ENCODE data around the gene EDN1.
"Not testable (repeated sequence)": the region's sequence is repeated elsewhere in the genome, so short reads cannot be mapped to it uniquely, and the experiment has no call there.

The EDN1 gene

DNA sequence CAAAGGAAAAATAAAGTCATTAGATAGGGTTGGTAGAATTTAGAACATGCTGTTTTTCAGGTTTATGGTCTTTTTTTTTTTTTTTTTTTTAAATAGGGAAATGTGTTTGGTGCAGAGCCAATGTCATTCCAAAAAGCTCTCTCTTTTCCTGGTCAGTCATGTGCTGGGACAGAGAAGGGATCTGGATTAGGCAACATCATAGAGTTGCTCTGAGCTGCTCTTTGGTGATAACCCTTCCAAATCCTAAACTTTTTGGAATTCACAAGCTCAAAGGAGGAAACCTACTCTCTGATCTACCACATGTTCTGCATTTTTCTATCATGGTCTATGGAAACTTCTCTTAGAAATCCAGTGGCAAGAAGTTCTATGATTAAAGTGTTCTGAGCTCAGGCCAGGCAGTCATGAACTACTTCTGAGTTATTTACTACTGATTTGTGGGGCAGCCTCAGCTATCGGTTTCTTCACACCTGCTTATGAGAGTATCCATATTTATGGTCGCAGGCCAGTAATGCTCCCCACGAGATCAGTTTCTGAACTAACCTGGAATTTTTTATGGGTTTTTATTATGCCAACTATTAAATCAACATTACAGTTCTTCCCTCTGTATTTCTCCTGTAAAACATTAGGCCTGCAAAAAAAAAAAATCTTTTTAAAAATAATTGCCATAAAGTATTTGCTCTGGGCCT lies 4.8 kb downstream of the EDN1 start:
- DNase-seq (ENCODE audit: low read depth), result no peak

DNA sequence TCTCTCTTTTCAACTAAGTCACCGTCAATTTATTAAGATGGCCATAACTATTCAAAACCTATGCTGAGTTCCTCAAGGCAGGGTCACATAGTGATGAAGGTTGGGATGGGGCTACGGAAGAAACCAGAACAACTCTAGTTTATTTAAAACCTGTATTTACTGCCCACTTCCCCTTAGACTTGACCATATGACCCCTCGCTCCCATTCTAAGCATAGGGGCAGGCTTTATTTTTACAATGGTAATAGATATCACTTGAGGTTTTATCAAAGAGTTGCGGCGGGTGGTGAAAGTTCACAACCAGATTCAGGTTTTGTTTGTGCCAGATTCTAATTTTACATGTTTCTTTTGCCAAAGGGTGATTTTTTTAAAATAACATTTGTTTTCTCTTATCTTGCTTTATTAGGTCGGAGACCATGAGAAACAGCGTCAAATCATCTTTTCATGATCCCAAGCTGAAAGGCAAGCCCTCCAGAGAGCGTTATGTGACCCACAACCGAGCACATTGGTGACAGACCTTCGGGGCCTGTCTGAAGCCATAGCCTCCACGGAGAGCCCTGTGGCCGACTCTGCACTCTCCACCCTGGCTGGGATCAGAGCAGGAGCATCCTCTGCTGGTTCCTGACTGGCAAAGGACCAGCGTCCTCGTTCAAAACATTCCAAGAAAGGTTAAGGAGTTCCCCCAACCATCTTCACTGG lies 5.5 kb downstream of the EDN1 start:
- DNase-seq (ENCODE audit: low read depth), result no peak

DNA sequence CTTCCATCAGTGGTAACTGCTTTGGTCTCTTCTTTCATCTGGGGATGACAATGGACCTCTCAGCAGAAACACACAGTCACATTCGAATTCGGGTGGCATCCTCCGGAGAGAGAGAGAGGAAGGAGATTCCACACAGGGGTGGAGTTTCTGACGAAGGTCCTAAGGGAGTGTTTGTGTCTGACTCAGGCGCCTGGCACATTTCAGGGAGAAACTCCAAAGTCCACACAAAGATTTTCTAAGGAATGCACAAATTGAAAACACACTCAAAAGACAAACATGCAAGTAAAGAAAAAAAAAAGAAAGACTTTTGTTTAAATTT lies 6.1 kb downstream of the EDN1 start:
- DNase-seq (ENCODE audit: low read depth), result no peak

DNA sequence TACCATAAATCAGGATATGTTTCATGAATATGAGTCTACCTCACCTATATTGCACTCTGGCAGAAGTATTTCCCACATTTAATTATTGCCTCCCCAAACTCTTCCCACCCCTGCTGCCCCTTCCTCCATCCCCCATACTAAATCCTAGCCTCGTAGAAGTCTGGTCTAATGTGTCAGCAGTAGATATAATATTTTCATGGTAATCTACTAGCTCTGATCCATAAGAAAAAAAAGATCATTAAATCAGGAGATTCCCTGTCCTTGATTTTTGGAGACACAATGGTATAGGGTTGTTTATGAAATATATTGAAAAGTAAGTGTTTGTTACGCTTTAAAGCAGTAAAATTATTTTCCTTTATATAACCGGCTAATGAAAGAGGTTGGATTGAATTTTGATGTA lies 6.4 kb downstream of the EDN1 start:
- no peak for DNase-seq (ENCODE audit: low read depth)

DNA sequence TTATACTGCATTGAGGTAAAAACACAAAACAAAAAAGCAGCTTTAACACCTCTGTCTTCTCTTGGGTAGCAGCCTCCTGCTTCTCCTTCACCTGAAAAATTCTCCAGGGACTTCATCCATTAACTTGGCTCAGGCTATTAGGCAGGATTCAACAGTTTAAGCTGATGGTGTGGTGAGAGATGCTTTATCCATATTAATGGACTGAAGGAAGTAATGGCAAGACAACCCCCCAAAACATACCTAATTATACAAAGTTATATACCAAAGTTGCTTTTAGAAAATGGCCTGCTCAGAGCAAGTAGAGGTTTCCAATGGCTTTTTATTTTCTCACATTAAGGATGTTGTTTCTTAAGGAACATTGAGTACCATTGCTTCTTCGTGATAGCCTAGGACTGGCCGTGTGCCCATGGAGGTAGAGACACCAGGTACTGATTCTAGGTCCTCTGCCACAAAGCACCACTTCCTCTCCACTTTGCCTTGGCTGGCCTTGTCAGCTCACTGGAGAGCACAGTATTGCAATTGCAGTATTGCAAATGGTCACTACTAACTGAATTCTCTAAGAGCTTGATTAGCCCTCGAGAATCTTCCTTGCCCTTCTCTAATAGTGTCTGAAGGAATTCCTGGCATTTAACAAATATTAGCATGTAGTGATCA lies 7.3 kb downstream of the EDN1 start:
- no peak for DNase-seq (ENCODE audit: low read depth)

DNA sequence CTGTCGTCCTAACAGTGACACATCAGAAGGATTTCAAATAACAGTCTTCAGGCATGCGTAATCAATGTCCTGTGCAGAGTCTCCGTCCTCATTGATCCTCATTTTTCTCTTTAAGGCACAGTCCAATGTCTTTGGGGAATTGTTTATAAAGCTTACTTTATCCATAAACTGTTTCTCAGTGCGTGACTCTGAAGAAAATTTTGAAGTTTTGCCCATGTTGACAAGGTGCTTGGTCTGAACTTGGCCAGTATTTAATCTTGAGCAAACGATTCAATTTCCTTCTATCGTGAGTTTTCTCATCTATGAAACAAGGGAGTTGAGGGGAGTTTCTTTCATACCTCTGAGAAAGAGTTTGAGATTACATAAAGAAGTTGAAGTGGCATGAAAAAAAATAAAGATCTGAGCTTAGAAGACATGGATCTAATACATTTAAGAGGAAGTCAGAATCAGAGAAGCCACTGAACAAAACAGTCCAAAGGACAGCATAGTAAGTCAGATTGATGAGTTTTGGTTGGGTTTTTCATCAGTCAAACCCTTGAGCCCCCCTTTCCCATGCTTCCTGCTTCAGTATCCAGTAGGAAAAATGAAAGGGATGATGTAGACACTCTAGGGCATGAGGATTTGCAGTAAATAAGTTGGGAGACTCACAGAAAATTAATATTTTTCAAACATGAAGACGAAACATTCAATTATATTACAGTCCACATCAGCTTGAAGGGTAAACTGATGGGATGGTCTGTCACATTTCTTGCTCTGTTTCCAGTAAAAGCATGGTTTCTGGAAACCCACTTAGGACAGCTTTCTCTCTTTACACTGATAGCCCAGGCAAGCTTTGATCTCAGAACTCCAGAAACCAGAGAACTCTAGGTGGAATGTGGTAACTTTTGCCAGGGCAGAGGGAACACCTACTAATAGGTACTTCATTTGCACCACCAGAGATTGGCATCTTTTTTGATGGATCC lies 8.1 kb downstream of the EDN1 start:
- no peak for DNase-seq (ENCODE audit: low read depth)

DNA sequence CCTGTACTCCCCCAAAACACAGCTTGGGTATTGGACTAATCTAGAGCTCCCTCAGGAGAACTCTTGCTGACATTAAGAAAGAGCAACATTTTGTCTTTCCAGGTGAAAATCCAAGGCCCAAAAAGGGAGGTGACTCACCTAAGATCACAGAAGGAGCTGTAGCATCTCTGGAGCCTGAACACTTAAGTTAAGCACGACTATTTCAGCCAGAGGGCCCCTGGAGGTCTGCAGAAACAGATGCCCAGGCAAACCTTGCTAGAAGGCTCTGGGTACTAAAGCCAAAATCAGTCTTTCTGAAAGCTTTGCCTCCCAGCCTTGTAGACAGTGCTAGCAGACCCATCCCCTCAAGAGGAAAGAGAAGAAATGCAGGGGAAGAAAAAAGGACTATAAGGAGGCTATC lies 8.8 kb downstream of the EDN1 start:
- no peak for DNase-seq (ENCODE audit: low read depth)

DNA sequence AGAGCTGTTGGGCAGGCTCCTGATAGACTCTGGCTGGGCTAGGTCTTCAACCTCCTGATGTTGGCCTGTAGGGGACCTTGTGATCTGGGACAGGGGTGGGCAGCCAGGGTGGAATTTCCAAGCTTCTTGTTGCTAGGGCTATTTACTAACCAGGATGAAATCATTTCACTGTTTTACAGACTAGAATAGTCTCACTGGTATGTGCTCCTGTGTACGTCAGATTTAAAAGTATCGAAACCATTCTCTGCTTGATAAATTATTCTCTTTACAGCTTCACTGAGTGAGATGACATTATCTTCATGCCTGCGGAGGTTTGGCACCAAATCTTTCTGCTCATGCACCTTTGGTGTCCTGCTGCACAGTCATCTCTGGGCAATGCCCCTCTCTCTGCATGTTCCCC lies 10.9 kb downstream of the EDN1 start:
- DNase-seq (ENCODE audit: low read depth), result no peak

DNA sequence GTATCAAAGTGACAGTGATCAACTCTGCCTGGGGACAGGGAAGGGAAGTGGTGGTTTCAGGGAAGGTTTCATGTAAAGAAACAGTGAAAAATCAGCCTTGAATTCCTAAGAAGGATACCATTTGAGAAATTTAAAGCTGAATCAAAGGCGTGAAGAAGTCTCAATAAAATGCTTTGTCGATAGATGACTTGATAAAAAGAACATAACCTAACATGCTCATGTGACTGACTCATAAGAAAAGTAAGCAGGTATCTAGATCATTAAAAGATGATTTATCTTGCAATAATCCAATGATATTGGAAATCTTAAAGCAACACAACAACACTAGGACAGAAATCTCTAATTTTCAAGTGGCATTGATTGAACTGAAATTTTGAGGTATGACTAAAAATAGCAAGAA lies 14.3 kb downstream of the EDN1 start:
- DNase-seq (ENCODE audit: low read depth), result no peak

DNA sequence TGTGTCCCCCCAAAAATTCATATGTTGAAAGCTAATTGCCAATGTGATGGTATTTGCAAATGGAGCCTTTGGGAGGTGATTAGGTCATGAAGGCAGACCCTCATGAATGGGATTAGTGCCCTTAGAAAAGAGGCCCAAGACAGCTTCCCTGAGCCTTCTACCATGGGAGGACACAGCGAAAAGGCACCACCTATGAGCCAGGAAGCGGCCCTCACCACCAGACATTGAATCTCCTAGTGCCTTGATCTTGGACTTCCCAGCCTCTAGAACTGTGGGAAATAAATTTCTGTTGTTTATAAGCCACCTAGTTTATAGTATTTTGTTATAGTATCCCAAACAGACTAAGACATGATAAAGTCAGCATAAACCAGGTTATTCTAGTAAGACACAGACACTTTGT lies 18.9 kb downstream of the EDN1 start:
- DNase-seq (ENCODE audit: low read depth), result no peak

DNA sequence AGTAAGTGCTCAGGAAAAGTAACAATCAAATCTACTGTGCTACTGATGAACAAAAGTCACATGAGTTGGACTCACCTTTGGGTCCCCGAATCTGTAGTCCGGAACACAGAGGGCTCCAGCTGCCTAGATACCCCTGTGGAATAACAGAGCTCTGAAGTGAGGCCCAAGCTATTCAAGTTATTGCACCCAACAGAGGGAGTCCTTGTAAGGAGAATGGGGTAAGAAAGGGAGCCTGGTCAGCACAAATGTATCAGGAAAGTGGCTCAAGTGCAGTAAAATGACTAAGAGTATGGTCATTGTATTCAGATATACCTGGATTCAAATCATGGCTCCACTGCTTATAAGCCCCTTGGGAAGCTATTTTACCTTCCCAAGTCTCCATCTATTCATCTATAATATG lies 20.9 kb downstream of the EDN1 start:
- no peak for DNase-seq (ENCODE audit: low read depth)

DNA sequence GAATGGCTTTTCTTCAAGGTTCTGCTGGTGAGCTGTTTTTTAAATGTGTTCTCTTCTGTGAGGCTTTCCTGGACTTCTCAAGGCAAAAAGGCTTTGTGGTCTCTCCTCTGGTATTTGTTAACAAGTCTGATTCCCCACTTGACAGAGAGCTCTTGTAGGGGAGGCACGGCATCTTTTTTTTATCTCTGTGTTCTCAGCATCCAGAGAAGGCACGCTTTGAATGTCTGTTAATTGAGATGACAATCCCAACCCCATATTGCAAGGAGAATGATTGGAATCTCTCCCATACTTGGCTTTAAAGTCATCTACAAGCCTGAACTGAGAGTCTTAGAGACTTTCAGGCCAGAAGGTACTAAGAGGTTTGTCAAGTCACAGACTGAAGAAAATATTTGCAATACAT lies 22.6 kb downstream of the EDN1 start:
- DNase-seq (ENCODE audit: low read depth), result no peak

DNA sequence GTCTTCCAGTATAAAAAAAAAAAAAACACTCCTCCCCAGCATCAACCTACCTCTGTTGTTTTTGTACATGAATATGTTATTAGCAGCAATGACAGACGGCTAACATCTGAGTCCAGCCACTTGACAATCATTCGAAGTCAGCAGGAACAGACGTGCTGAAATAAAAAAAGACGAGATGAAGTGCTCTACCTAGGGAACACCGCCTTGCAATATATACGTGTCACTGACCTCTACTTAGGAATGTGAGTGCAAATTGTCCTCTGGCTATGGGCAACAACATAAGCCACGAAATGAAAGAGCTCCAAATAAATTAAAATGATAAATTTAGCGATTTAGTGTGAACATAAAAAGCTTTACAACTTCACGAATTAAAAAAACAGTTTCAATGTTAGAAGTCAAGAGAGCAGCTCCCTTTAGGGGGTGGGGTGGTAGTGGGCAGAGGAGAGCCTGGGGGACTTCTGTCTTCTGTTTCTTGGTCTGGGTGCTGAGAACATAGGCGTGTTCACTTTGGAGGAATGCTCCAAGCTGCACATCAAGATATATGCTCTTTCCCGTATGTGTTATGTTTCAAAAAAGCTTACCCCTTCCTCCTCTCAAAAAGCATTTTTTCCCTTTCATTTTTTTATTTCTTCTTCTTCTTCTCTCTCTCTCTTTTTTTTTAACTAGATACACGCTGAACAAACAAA lies 23.3 kb downstream of the EDN1 start:
- no peak for DNase-seq (ENCODE audit: low read depth)

DNA sequence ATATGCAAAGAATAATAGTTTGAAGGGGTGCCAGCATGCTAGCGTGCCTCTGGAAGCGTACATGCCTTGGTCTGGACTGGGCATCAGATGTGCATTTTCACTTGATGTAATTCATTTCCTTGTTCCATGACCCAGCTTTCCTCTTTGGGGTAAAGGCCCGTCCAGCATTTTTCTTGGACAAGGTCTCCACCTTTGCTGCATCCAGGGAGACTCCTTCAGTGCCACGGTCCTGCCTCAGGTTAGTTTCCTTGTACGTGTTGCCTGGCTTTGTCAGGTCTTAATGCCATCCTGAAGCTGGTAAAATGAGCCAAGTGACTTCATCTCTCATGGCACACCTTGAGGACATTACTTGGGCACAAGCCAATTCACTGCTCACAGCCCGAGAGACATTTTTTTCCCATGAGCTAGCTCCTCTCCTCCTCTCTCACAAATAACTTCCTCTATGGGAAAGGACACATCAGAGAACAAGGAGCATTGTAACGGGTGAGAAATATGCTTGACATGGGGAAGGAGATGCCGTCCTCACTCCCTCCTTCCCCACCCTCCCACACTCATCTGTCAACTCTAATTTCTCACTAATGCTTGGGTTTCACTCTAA lies 23.9 kb downstream of the EDN1 start:
- DNase-seq (ENCODE audit: low read depth), result no peak

DNA sequence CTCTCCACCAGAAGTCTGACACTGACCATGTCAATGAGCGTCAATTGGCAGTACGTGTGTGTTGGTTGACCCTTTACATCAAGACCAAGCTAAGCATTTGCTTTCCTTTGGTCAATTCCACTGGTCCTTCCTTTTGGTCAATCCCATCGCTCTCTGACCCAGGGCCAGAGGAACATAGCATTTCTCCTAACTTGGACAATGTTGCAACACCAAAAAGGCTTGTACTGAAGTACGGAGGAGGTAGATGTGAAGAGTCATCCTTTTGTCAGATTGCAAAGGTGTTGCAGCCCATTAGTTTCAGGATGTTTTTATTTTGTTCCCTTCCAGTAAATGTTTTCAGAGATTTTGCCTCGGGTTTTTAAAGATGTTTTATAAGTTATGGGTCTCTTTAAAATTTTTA lies 24.6 kb downstream of the EDN1 start:
- no peak for DNase-seq (ENCODE audit: low read depth)

DNA sequence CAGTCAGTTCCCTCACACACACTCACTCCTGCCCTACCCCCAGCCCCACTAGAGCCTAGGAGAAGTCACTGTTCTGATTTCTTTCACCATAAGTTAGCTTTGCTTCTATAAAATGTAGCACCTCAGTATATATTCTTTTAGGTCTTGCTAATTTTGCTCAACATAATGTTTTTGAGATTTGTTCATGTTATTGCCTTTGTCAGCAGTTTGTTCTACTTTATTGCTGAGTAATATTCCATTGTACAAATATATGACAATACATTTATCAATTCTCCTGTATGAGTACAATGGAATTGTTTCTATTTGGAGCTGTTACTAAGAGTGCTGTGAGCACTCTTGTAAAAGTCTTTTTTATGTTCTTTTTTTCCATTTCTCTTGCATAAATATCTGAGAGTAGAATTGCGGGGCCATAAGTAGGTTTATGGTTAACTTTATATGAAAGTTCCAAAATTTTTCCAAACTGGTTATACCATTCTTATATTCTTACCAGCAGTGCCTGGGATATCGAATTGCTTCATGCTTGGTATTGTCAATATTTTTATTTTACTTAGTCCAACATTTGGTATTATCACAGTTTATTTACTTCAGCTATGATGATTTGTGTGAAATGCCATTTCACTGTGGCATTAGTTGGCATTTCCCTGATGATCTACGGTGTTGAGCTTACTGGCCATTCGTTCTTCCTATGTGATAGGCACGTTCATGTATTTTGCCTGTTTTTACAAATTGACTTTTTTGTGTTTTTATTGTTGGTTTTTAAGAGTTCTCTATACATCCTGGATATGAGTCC lies 25.3 kb downstream of the EDN1 start:
- no peak for DNase-seq (ENCODE audit: low read depth)

DNA sequence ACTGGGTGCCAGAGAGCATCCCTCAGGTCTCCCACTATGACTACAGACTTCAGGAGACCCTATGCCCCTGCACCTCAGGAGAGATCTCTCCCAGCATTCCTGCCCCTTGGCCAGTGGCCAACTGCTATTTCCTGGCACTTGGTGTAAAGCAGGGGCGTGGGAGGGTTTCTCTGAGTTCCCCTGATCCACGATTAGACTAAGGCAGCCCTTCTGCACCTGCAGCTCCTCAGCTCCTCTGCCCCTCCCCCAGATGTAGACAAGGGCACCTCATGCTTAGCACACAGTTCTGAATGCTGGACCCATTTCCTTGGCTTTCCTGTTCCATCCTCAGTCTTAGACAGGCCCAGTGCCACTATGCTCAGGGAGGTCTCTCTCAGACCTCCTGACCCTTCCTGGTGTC lies 28.6 kb downstream of the EDN1 start:
- DNase-seq (ENCODE audit: low read depth), result no peak

DNA sequence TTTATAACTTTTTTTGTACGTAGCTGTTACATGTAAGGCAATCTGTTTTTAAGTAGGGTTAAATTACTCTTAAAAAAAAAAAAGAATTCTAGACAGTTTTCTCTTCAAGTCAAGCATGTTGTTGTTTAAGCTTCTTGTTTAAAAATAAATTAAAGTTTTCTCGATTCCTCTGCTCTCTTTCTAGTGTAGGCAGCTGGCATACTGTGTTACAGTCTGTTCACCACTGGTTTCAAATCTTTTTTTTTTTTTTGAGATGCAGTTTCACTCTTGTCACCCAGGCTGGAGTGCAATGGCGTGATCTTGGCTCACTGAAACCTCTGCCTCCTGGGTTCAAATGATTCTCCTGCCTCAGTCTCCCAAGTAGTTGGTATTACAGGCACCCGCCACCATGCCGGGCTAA lies 29.9 kb downstream of the EDN1 start:
- not testable (repeated sequence) for DNase-seq (ENCODE audit: low read depth)

DNA sequence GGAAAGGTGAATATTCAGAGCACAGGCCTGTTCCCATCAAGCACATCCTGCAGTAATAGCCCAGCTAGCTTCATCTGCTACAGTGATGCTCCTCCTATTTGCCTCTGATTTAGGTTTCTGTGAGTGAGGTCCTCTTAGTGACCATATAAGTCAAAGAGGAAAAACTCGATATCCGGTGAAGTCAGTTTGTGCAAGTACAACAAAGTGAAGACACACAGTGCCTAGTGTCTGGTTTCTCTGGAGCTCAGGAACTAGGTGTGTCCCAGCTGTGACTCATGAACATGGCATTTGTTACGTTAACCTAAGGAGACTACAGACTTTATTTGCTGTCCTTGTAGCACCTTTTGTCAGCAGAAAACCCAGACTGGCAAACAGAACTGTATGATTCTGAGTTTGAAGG lies 33.9 kb downstream of the EDN1 start:
- DNase-seq (ENCODE audit: low read depth), result no peak

DNA sequence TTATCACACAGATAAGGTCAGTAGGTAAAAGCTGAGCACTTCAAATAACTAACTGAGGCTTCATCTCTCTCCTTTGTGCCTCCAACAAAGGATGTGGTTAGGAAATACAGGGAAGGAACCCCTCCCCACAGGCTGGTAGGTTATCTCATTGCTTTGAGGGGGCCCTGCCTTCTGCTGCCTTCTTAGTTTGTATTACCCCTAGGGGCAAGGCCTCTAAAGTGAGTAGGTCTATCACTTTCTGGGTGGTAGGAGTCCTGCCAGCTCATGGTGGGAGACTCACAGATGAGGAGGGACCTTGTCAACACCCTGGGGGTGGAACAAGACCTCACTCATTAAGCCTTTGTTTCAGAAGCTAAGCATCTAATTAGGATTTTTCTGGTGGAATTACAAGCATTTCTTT lies 34.6 kb downstream of the EDN1 start:
- DNase-seq (ENCODE audit: low read depth), result no peak

DNA sequence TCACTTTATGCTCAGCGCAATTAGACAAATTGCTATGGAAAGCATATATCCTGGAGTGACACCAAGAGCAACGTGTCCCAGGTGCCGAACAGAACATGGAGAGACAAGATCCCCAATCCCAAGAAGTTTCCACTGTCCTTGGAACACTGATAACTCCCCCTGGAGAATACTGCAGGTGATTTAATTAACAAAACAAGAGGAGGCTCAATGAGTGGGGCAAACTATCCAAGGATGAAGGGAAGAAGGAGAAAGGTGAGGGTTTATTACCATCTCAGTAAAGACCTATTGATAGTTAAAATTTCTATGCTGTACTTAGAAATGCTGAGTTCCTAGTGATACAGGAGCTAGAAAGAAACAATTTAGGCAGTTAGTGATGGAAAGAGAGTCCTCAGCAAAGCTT lies 35.7 kb downstream of the EDN1 start:
- DNase-seq (ENCODE audit: low read depth), result no peak
